HEK293T (cell line): ENCODE data around the gene PPP1CC.
A peak's percentile ranks its signal among the peaks of the same experiment; 100 is the strongest.

Experiments used
- CTCF ChIA-PET: fragments of 350-600 bp; formaldehyde crosslinking; extraction: SDS; loops from one replicate; lab custom pipeline; 2021; ENCODE audit warnings: antibody characterized with exemption, inconsistent platforms; lab: Yijun Ruan, JAX
- POLR2A ChIA-PET: fragments of 350-600 bp; formaldehyde crosslinking; extraction: SDS; loops from one replicate; lab custom pipeline; 2020; ENCODE audit warnings: antibody characterized with exemption, inconsistent platforms; lab: Yijun Ruan, JAX
- DNase-seq: peaks from one replicate; pipeline ENCODE4 v3.0.0; 2012; ENCODE audit warnings: mixed read lengths; ENCODE audit errors: extremely low spot score
- ARNT ChIP-seq: fragments of 450-650 bp; IDR thresholded peaks from 2 replicates; pipeline ENCODE4 v1.6.1; 2017; ENCODE audit warnings: mild to moderate bottlenecking
- BHLHE40 ChIP-seq: fragments of 450-650 bp; IDR thresholded peaks from 2 replicates; pipeline ENCODE4 v1.6.1; 2016; ENCODE audit warnings: mild to moderate bottlenecking, moderate library complexity, borderline replicate concordance
- CTBP1 ChIP-seq: fragments of 450-650 bp; IDR thresholded peaks from 2 replicates; pipeline ENCODE4 v1.6.1; 2016; ENCODE audit warnings: borderline replicate concordance
- ELF4 ChIP-seq: fragments of 450-650 bp; IDR thresholded peaks from 2 replicates; pipeline ENCODE4 v1.6.1; 2017; ENCODE audit warnings: antibody characterized with exemption
- FOXA1 ChIP-seq: fragments of 450-650 bp; IDR thresholded peaks from 2 replicates; pipeline ENCODE4 v1.6.1; 2016; ENCODE audit warnings: mild to moderate bottlenecking
- FOXK2 ChIP-seq: fragments of 450-650 bp; IDR thresholded peaks from 2 replicates; pipeline ENCODE4 v1.6.1; 2016; ENCODE audit warnings: mild to moderate bottlenecking
- FOXM1 ChIP-seq: fragments of 450-650 bp; IDR thresholded peaks from 2 replicates; pipeline ENCODE4 v1.6.1; 2017; ENCODE audit warnings: mild to moderate bottlenecking, borderline replicate concordance
- HDGF ChIP-seq: fragments of 450-650 bp; IDR thresholded peaks from 2 replicates; pipeline ENCODE4 v1.6.1; 2017; ENCODE audit warnings: antibody characterized with exemption, borderline replicate concordance
- L3MBTL2 ChIP-seq: fragments of 450-650 bp; conservative IDR thresholded peaks from 2 replicates; pipeline ENCODE4 v1.6.1; 2016; ENCODE audit warnings: mild to moderate bottlenecking
- LEF1 ChIP-seq: fragments of 450-650 bp; IDR thresholded peaks from 2 replicates; pipeline ENCODE4 v1.6.1; 2017; ENCODE audit warnings: mild to moderate bottlenecking, borderline replicate concordance
- NFRKB ChIP-seq: fragments of 450-650 bp; IDR thresholded peaks from 2 replicates; pipeline ENCODE4 v1.6.1; 2016; ENCODE audit warnings: mild to moderate bottlenecking, moderate library complexity
- PKNOX1 ChIP-seq: fragments of 450-650 bp; IDR thresholded peaks from 2 replicates; pipeline ENCODE4 v1.6.1; 2016
- SP1 ChIP-seq: fragments of 450-650 bp; IDR thresholded peaks from 2 replicates; pipeline ENCODE4 v1.6.1; 2017
- SUZ12 ChIP-seq: fragments of 450-650 bp; IDR thresholded peaks from 2 replicates; pipeline ENCODE4 v1.6.1; 2016; ENCODE audit warnings: mild to moderate bottlenecking
- TARDBP ChIP-seq: fragments of 450-650 bp; IDR thresholded peaks from 2 replicates; pipeline ENCODE4 v1.6.1; 2016
- ZNF384 ChIP-seq: fragments of 450-650 bp; IDR thresholded peaks from 2 replicates; pipeline ENCODE4 v1.6.1; 2016

The PPP1CC gene

GRCh38 chr12:110705309-110705708 lies 37.4 kb downstream of the PPP1CC start:
- CTCF ChIA-PET = interaction anchor here (1.3 kb wide), 1 partner anchor 121 kb away, joined by 3 read pairs; no protein-coding TSS in a partner anchor
- no peak for DNase-seq
- TF ChIP-seq FOXK2 (no peak), PKNOX1 (no peak), HDGF (no peak), SUZ12 (no peak), CTBP1 (no peak), BHLHE40 (no peak), NFRKB (no peak), FOXA1 (no peak), ZNF384 (no peak), ARNT (no peak)
- POLR2A ChIA-PET = no interaction called here

DNA sequence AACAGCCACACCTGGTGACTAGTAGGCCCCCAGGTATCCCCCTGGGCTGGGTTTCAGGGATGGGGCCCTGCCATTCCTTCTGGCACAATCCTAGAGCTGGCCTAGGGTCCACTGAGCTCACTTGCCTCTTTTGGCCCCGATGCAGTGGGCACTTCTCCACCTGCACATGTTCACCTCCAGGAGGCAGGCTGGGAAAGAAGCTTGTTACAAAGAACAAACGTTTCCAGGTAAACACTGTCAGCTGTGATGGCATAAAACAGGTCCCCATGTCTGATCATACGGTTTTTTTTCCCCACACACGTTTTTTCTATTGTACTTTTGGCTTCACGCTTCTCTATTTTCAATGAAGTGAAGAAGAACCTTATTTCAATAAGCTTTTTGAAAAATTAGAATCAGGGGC lies 37.9 kb downstream of the PPP1CC start:
- ChIA-PET POLR2A (no interaction called here), CTCF (interaction anchor here (0.6 to 1.3 kb wide), 3 partner anchors 33 to 122 kb away, joined by 3 read pairs; no protein-coding TSS in a partner anchor)
- DNase-seq = no peak
- TF ChIP-seq LEF1 (no peak), HDGF (no peak)

DNA sequence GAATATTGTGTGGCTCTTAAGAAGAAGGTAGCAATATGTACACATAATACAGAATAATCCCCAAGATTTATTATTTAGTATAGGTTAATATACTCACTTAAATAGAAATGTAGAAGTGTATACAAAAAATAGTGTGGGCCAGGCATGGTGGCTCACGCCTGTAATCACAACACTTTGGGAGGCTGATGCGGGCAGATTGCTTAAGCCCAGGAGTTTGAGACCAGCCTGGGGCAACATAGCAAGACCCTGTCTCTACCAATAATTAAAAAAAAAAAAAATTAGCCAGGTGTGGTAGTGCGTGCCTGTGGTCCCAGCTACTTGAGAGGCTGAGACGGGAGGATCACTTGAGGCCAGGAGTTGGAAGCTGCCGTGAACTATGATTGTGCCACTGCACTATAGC lies 38.5 kb downstream of the PPP1CC start:
- ChIA-PET CTCF (interaction anchor here (0.6 to 1.3 kb wide), 3 partner anchors 34 to 123 kb away, joined by 3 read pairs; no protein-coding TSS in a partner anchor), POLR2A (no interaction called here)
- no peak for DNase-seq
- TF ChIP-seq SUZ12 = no peak
- no peak for TF ChIP-seq CTBP1
- TF ChIP-seq FOXM1 = no peak
- TF ChIP-seq NFRKB = no peak
- TF ChIP-seq TARDBP = no peak
- no peak for TF ChIP-seq ZNF384
- no peak for TF ChIP-seq FOXK2
- no peak for TF ChIP-seq LEF1
- no peak for TF ChIP-seq BHLHE40
- TF ChIP-seq SP1 = no peak
- TF ChIP-seq PKNOX1 = no peak
- no peak for TF ChIP-seq FOXA1
- no peak for TF ChIP-seq ARNT

DNA sequence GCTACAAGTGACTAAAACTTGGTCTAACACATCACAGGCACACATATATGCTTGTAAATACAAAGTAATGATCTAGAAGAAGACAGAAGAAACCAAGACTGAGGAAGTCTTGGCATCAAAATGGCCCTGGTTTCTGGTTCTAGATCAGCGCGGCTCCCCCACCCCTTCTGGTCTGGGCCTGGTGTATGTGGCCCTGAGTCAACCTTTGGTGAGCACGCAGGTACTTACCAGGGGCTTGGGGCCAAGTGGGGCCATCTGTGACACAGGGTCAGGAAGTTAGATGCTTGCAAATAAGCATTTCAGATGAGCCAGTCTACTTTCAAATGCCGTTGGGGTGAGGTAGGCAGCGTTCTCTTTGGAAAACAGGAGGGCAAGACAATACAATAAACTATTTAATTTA lies 40.6 kb downstream of the PPP1CC start:
- TF ChIP-seq BHLHE40 (no peak), L3MBTL2 (no peak), FOXK2 (no peak), FOXA1 (no peak), SP1 (no peak)
- ChIA-PET POLR2A (no interaction called here), CTCF (no interaction called here)
- no peak for DNase-seq

DNA sequence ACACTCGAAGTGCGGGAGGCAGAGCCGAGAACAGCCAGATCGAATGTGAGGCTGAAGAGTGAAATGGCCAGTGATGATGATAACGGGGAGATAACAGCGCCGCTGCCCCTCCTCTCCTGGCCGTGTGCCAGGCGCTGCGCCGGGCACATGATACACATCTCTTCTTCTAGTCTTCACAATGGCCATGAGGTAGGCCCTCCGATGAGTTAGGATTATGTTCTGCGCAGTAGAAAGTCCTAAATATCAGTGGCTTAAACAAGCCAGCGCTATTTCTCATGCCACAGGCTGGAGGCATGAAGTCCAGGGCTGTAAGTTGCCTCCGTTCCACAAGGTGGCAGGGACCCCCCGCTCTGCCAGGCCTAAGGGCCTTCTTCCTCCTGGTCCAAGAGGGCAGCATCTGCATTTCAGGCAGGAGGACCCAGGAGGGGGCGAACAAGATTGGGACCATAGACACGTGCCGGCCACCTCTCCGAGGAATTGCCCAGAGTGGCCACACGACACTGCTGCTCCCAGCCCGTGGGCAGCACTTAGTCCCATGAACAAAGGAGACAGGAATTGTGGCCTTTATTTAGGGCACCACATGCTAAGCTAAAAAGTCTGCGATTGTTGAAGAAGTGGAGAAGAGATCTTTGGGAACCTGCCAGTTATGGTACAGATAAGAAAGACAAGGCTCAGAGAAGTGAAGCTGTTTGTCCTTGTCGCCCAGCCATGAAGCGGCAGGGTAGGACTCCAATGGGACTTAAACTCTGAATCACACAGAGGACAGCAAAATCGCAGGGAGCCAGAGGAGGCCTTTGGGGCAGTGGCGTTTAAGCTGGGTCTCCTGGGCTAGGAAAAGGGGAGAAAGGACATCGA lies 42.9 kb downstream of the PPP1CC start:
- TF ChIP-seq FOXM1 (no peak), ZNF384 (no peak), ELF4 (no peak), SP1 (no peak), TARDBP (no peak), BHLHE40 (no peak), L3MBTL2 (no peak), ARNT (no peak), HDGF (no peak), PKNOX1 (no peak), FOXA1 (no peak), CTBP1 (no peak), FOXK2 (no peak), LEF1 (no peak), SUZ12 (no peak)
- POLR2A ChIA-PET = no interaction called here
- CTCF ChIA-PET = no interaction called here
- DNase-seq = no peak

GRCh38 chr12:110698171-110698902 lies 44.4 kb downstream of the PPP1CC start:
- no peak for TF ChIP-seq ARNT
- TF ChIP-seq TARDBP = no peak
- no peak for TF ChIP-seq SUZ12
- no peak for TF ChIP-seq FOXK2
- TF ChIP-seq PKNOX1 = no peak
- no peak for TF ChIP-seq NFRKB
- TF ChIP-seq BHLHE40 = no peak
- no peak for TF ChIP-seq HDGF
- no peak for TF ChIP-seq L3MBTL2
- POLR2A ChIA-PET = no interaction called here
- DNase-seq = peak; percentile 79
- CTCF ChIA-PET = interaction anchor here (0.7 kb wide), 1 partner anchor 238 kb away, joined by 4 read pairs; no protein-coding TSS in a partner anchor
